ENCODE data around the gene ADAM12.

Gene ADAM12

DNA sequence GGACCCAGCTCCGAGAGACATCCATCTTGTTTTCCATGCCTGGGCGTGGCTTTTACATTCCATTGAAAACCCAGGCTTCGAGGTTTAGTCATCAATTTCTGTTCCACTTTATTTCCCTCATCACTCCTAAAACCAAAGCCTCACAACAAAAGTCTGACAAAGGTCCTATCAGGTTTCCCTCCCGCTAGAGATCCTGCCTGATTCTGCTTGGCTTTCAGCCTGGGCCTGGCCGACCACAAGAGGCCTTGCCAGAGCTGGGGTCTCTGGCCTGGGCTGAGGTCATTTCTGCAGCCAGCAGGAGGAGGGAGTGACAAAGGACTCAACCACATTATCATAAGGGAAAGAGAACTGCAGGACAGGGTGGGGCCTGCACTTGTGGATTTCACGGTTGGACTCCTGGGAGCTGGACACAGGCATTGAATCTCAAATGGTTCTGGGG lies 324.9 kb downstream of the ADAM12 start:
- TF ChIP-seq, protein P1, sequence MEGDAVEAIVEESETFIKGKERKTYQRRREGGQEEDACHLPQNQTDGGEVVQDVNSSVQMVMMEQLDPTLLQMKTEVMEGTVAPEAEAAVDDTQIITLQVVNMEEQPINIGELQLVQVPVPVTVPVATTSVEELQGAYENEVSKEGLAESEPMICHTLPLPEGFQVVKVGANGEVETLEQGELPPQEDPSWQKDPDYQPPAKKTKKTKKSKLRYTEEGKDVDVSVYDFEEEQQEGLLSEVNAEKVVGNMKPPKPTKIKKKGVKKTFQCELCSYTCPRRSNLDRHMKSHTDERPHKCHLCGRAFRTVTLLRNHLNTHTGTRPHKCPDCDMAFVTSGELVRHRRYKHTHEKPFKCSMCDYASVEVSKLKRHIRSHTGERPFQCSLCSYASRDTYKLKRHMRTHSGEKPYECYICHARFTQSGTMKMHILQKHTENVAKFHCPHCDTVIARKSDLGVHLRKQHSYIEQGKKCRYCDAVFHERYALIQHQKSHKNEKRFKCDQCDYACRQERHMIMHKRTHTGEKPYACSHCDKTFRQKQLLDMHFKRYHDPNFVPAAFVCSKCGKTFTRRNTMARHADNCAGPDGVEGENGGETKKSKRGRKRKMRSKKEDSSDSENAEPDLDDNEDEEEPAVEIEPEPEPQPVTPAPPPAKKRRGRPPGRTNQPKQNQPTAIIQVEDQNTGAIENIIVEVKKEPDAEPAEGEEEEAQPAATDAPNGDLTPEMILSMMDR (IDR thresholded peaks at IDR 0.05; ENCODE audit: low read depth, low read length) = no peak

DNA sequence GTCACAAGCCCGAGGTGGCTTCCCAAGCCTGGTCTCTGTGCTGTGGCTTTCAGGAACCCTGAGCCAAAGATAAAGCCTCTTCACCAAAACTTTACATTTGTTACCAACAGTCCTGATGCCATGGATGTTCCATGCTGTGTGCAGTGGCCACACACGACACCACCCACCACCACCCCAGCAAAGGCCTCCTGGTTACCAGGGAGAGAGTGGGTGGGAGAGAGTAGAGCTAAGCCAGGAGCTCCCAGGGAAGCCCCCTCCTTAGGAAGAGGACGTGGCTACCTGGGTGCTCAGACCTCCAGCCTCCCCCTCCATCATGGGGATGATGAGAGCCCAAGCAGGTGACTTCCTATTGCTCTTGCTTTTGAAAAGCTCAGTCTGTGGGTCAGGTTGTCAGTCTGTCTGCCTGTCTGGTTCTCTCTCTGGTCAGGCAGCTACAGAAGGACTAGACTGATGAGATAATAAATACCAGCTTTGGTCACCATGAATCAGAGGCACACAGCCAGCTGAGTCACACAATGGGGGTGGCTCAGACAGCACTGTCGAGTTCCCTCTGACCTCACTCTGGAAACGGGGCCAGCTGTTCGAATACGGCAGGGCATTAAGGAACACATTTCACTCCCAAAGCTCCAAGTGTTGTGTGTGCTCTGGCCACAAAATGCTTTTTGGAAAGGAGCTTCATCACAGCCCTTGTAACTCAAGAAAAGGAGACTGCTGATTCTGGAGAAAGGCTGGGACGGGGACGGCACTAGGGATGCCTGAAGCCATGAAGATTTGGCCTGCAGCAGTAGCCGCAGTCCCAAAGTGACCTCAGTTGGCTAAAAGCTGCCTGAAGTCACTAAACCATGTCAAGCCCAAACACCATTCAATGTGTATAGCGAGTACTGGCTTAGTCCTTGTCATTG lies 325.9 kb downstream of the ADAM12 start:
- TF ChIP-seq, protein P1 (IDR thresholded peaks at IDR 0.05; ENCODE audit: low read depth, low read length) = no peak
- H3K4me3 ChIP-seq (ENCODE audit: low read depth, low read length) = no peak overlapping the region

More for the DNA sequence above, 324.9 kb downstream of the ADAM12 start:
- H3K4me3 ChIP-seq (ENCODE audit: low read depth, low read length) = no peak overlapping the region

DNA sequence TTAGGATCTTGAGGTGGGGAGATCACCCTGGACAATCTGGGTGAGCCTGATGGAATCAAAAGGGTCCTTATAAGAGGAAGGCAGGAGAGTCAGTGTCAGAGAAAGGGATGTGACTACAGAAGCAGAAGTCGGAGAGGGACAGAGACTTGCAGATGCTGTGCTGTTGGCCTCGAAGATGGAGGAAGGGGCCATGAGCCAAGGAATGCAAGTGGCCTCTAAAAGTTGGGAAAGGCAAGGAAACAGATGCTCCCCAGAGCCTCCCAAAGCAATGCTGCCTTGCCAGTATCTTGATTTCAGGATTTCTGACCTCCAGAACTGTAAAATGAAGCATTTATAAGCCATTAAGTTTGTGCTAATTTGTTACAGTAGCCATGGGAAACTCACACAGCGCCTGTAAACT lies 326.8 kb downstream of the ADAM12 start:
- no peak overlapping the region for H3K4me3 ChIP-seq (ENCODE audit: low read depth, low read length)
- TF ChIP-seq, protein P1 (IDR thresholded peaks at IDR 0.05; ENCODE audit: low read depth, low read length) = no peak

DNA sequence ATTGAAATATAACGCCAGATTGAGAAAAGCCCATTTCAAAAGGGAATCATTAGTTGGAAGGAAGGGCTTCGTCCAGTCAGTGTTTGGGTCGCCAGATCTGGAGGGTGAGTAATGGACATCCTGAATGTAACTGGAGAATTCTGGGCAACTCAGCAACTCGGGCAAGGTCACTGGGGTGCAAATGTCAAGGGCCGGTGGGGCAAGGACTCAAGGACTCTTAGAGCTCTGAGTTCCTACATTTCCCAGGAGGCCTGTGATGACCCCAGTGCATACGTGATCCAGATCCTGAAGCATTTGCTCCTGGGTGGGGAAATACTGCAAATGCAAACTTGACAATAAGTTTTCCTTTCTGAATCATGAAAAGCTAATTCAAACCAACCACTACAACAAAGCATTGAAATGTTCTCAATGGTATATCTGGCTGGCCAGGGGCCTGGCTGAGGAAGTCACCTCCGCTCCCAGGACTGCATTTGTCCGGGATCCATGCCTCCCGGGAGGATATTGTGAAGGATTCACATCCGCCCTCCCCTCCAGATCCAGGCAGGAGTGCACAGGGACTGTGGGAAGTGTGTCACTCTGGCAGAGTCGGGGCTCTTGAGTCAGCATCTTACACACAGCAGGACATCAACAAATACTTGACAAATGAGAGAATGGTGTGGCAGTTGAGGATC lies 327.9 kb downstream of the ADAM12 start:
- no peak overlapping the region for H3K4me3 ChIP-seq (ENCODE audit: low read depth, low read length)
- TF ChIP-seq, protein P1 (IDR thresholded peaks at IDR 0.05; ENCODE audit: low read depth, low read length) = no peak

DNA sequence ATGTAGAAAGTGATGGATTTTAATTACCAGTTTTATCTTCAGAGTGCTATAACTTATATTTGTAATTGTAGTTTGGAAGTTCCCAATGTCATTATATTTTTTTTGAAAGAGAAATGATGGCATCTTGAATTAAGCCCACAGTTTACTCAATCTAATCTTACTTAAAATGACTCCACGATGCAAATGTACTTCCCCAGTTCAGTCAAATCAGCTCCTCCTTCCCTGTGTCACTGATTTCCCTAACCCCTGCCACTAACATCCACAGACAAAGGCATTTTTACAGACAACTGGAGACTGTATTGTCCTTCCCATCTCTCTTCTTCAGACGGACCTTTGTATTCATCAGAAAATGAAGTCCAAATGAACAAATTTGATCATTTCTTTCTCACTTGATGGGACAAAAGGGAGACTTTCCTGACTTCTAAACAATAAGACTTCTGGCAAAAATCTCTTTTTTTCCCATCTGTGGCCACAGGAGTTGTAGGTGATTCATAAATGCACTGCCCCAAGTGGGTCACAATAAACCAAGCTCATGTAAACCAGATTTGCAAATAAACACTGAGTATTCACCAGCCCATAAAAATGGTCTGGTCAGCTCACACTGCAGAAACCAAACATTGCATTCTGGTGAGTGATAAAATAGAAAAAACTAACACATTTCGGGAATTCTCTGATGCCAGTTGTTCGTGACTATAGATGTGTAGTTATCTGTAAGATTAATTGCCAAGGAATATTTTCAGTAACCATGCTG lies 329.0 kb downstream of the ADAM12 start:
- TF ChIP-seq, protein P1 (IDR thresholded peaks at IDR 0.05; ENCODE audit: low read depth, low read length) = no peak
- no peak overlapping the region for H3K4me3 ChIP-seq (ENCODE audit: low read depth, low read length)

DNA sequence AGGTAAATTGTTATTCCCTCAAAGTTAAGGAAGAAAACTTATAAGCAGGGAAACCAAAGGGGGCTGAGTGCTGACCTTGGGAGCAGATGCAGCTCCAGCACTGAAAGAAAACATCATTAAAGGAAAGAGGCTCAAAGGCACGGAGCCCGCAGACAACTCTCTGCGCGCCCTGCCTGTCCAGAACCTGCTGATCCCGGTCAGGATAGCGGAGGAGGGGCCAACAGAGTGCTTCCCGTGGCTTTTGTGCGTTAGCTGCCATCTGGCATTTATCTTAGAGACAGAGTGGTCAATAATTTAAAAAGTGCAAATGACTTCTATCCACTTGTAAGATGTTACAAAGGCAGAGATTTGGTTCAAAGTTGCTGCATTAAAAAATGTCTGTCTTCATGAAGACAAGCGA lies 329.8 kb downstream of the ADAM12 start:
- H3K4me3 ChIP-seq (ENCODE audit: low read depth, low read length) = no peak overlapping the region
- TF ChIP-seq, protein P1 (IDR thresholded peaks at IDR 0.05; ENCODE audit: low read depth, low read length) = no peak
